Right cardiac atrium (tissue), 5 donors: Measurements from ENCODE around the gene GABRB3. TPM values are rescaled to one million over a fixed set of nuclear protein-coding genes. Genes with fewer than 3 reads are reported as not detected.

Experiments
- polyA plus RNA-seq: library from polyadenylated mRNA; stranded (reverse); fragments of 200-250 nt; gene quantifications from one replicate; pipeline ENCODE4 v1.2.3, GENCODE V29; 2013
- total RNA-seq, 4 donors: library from RNA; stranded (reverse); fragmentation: NEBNext Ultra II Directional; extraction: Animal tissue kit (Norgen Biotek cat#: 25700); gene quantifications; one replicate each; pipeline ENCODE4 v1.2.1, GENCODE V29; 2021
- donor health status: healthy with polysubstance abuse.
- donor health status: DM: no; HTN: yes; CAD: no.
- donor health status: DM: no; HTN: no; CAD: no.
- donor health status: DM: no; HTN: yes; CAD: no; lungs with severe emphysema.
- donor health status: DM: yes; HTN: yes; CAD: no.

The GABRB3 gene
- total and polyA plus RNA-seq, 5 donors, result 6.3 to 63.4 (median 27.4) TPM

Other genes starting within 250 kb of the GABRB3 start
- 1 to 10 TPM in 3 of 4 donors, under 1 TPM in 1; 0.74 to 2.3 (median 1.6) TPM for gene GABRA5, start 94.0 kb upstream of the GABRB3 start, total RNA-seq
- 0.27 TPM for gene GABRA5, start 94.0 kb upstream of the GABRB3 start, polyA plus RNA-seq
- not detected for gene GABRG3, start 198.1 kb upstream of the GABRB3 start, total RNA-seq
- gene GABRG3, start 198.1 kb upstream of the GABRB3 start, polyA plus RNA-seq, result under 0.01 TPM